Measurements from ENCODE around the gene HPSE2.

HPSE2 gene

DNA sequence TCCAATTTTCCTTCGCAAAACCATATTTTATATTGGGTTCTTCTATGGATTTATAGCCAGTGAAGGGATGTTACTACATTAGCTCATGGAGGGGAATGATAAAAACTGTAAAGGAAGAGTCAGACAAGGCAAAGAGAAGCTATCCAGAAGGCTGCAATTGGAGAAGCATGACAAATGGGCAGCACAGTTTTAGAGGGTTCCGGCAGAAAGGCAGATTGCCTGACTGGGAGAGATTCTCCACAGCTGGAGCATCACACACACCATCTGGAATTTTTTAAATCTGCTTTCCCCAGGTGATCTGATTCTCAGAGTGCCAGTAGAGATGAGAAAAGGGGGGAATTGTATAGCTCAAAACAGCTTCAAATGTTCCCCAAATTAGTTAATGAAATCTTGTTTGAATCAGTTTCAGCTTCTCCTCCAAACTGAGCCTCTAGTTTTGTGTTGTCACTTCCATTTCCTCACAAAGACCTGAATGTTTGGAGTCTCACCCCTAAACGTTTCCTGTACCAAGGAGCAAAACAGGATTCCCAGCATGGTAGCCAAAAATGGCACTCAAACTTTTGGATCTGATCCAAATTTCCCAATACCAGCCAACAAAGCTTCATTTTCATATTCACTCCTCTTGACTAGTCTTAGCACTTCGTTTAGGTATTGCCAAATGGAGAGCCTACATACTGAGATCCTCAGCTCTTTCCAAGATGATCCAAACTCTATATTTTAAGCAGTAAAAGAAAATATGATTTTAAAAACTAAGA lies 177.5 kb downstream of the HPSE2 start:
- DNase-seq (ENCODE audit: low read depth), result no peak
- TF ChIP-seq, protein P1, sequence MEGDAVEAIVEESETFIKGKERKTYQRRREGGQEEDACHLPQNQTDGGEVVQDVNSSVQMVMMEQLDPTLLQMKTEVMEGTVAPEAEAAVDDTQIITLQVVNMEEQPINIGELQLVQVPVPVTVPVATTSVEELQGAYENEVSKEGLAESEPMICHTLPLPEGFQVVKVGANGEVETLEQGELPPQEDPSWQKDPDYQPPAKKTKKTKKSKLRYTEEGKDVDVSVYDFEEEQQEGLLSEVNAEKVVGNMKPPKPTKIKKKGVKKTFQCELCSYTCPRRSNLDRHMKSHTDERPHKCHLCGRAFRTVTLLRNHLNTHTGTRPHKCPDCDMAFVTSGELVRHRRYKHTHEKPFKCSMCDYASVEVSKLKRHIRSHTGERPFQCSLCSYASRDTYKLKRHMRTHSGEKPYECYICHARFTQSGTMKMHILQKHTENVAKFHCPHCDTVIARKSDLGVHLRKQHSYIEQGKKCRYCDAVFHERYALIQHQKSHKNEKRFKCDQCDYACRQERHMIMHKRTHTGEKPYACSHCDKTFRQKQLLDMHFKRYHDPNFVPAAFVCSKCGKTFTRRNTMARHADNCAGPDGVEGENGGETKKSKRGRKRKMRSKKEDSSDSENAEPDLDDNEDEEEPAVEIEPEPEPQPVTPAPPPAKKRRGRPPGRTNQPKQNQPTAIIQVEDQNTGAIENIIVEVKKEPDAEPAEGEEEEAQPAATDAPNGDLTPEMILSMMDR (IDR thresholded peaks at IDR 0.05; ENCODE audit: low read depth, low read length, missing control alignments), result no peak
- H3K4me3 ChIP-seq (ENCODE audit: low read depth, low read length), result no peak overlapping the region

DNA sequence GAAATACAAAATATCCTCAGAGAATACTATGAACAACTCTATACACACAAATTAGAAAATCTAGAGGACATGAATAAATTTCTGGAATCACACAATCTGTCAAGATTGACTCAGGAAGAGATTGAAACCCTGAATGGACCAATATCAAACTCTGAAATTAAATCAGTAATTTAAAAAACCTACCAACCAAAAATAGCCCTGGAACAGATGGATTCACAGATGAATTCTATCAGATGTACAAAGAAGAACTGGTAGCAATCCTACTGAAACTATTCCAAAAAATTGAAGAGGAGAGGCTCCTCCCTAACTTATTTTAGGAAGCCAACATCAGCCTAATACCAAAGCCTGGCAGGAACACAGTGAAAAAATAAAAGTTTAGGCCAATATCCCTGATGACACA lies 190.0 kb downstream of the HPSE2 start:
- TF ChIP-seq, protein P1 (IDR thresholded peaks at IDR 0.05; ENCODE audit: low read depth, low read length, missing control alignments), result no peak
- no peak for DNase-seq (ENCODE audit: low read depth)
- H3K4me3 ChIP-seq (ENCODE audit: low read depth, low read length), result no peak overlapping the region

DNA sequence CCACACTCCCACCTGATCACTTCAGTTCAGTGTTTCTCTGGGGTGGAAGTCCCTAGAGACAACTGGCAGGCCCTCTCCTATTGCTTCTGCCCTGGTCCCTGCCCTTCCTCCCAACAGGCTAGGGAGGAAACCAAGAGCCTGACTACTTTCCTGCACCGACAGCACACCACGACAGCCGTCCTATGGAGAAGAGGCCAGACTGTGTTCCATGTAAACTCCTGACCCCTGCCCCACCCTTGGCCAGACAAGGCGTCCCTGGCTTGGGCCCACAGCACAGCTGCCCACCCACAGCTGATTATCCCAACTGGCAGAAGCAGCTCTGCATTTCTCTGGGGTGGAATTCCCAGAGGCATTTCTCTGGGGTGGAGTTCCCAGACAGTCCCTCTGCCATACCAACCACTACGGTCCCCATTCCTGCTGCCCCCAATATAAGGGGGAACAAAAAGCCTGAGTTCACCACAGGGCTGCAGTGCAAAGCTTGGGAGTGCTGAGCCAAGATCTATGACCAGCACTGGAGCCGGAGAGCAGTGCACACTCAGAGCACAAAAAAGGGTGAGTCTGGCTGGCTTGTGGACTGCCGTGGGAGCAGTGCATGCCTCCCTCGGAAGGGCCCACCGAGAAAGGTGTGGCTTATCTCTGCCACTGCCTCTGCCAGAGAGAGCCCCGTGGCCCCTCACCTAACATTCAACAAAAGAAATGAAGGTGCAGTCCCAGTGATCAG lies 193.4 kb downstream of the HPSE2 start:
- no peak overlapping the region for H3K4me3 ChIP-seq (ENCODE audit: low read depth, low read length)
- TF ChIP-seq, protein P1 (IDR thresholded peaks at IDR 0.05; ENCODE audit: low read depth, low read length, missing control alignments), result no peak
- no peak for DNase-seq (ENCODE audit: low read depth)

DNA sequence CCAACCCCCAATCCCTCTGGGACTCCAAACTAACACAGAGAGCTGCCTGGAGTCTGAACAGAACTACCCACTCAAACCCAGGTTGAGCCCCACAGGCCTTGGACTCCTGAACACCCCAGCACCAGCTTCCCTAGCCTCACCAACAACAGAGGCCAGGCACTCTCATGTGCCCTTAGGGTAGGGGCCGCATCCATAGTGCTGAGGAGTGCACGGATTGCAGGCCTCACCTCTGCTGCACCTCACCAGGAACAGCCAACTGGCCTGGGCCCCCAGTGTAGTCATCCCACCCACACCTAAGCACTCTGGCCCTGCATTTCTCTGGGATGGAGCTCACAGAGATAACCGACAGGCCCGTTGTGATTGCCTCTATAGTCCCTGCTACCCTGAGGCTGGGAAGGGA lies 194.2 kb downstream of the HPSE2 start:
- no peak overlapping the region for H3K4me3 ChIP-seq (ENCODE audit: low read depth, low read length)
- TF ChIP-seq, protein P1 (IDR thresholded peaks at IDR 0.05; ENCODE audit: low read depth, low read length, missing control alignments), result no peak
- DNase-seq (ENCODE audit: low read depth), result no peak

DNA sequence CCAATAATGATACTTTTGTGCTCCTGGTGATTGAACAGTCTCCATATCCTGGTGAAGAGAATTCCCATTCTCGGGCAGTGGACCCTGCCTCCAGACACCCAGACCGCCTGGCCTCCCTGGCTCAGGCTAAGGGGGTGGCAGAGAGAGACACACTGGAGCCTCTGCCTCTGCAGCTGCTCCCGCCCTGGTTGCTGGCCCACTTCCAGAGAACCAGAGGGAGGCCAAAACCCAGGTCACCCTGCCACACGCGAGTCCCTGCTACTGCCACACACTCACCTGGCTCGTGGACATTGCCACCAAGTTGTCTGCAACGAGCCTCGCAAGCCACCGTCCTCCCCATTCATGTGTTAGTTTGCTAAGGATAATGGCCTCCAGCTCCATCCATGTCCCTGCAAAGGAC lies 221.8 kb downstream of the HPSE2 start:
- no peak for DNase-seq (ENCODE audit: low read depth)
- no peak overlapping the region for H3K4me3 ChIP-seq (ENCODE audit: low read depth, low read length)
- TF ChIP-seq, protein P1 (IDR thresholded peaks at IDR 0.05; ENCODE audit: low read depth, low read length, missing control alignments), result no peak

DNA sequence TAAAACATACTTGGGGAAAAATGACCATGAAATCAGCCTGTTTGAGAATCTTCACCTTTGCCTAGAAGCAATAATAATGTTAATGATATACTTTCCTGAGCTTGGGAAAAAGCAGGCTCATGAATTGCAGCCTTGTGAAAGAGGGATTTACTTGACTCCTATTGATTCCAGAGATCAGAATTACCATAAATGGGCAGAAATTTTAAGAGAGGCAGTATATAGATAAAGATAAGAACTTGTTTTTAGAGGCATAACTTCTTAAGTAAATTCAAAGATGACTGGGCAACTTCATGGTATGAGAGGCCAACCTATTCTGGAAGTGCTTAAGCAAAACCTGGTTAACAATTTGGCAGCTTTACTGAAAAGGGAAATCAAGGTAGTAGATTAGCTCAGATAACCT lies 225.4 kb downstream of the HPSE2 start:
- TF ChIP-seq, protein P1 (IDR thresholded peaks at IDR 0.05; ENCODE audit: low read depth, low read length, missing control alignments), result no peak
- no peak for DNase-seq (ENCODE audit: low read depth)
- H3K4me3 ChIP-seq (ENCODE audit: low read depth, low read length), result no peak overlapping the region
